Measurements from ENCODE around the gene B3GALT2.
"Not testable (repeated sequence)": the region's sequence is repeated elsewhere in the genome, so short reads cannot be mapped to it uniquely, and the experiment has no call there.

The B3GALT2 gene

DNA sequence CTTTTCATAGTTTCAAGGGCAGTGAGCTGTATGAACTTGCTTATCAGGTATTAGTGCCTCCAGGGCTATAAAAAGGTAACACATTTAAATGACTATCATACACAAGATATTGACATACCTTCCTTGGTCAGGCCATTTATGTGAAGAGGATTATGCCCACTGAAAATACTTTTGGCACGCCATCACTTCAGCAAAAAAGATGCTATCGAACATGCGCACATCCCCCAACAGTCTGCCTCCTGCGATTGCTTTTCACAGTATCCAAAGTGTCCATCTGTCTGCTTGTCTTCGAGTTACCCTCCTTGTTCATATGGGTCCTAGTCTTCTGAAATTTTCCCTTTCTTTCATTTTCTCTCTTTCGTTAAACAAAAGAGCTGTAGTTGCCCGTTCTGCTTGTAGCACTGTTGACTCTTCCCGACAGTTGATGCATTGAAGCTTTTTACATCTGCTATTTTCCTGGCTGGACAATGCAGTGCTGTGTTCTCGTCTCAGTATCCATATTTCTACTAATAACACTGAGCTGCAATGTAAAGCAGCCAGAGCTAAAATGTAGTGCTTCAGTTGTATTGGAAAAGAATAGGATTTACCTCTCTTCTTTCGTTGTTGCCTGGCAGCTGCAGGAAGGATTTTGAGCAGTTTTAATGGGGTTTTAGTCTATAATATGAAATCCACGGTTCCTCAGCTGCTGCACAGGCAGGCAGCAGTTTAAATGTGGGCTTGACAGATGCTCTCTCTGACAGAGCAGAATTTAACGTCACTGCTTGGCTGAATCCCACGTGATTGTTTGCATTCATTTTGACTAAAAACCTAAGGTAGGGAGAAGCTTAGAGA is at the start of gene B3GALT2:
TSS of gene B3GALT2 (minus strand) at position 713 of the 831 bp plus-strand sequence. CDS start 5,051 bp downstream, outside the sequence.
- peak in 1 of 2 experiments; percentile 24 for DNase-seq (ENCODE audit: low read depth in 2 of 2)

DNA sequence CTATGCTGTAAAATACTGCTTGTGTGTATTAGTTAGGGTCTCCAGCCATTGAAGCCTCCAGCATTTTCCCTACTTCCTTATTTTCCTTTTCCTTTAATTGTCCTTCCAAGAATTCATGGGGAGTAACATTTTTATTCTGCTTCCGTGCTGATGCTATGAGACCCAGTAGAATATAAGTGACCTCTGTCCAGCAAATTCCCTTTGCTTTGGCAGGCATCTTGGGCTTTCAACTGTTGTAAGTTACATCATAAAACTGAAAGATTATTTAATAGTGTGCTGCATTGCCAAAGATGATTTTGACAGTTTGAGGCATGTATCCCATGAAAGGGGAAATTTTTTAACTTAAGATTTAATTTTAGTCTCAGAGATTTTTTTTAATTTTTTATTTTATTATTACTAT is 48.1 kb upstream of the B3GALT2 start:
- no peak for DNase-seq (ENCODE audit: low read depth in 2 of 2)

GRCh38 chr1:193231146-193231545 is 44.7 kb upstream of the B3GALT2 start:
- DNase-seq (ENCODE audit: low read depth in 2 of 2), result not testable (repeated sequence)

DNA sequence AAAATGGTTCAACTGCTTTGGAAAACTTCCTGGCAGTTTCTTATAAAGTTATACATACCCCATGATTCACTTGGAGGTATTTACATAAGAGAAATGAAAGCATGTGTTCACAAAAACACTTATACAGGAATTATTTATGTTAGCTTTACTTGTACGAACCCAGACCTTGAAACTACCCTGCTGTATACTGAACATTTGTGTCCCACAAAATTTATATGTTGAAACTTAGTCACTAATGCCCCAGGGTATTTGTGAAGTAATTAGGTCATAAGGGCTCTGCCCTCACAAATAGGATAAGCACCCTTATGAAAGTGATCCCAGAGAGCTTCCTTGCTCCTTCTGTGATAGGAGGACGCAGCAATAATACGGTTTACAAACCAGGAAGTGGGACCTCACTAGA is 42.7 kb upstream of the B3GALT2 start:
- no peak for DNase-seq (ENCODE audit: low read depth in 2 of 2)

- DNase-seq (ENCODE audit: low read depth in 2 of 2), result no peak
These were observed 35.7 kb upstream of the B3GALT2 start for GRCh38 chr1:193222056-193222615.

DNA sequence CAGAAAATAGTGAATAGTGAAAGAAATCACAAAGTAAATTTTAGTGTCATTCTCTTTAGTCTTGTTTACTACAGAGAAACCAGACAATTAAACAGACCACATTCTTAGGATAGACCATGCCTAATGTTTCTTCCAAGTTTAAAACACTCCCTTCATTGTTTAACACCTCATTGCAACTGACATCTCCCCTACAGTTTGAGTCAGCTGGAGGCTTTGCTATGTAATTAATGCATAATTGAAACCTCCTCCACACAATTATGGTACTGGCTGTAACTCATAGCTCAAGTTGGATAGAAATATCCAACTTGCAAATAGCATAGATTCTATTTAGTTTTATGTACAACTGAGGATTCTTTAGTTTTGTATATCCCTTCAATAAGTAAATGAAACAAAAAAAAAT is 35.2 kb upstream of the B3GALT2 start:
- DNase-seq (ENCODE audit: low read depth in 2 of 2), result no peak

DNA sequence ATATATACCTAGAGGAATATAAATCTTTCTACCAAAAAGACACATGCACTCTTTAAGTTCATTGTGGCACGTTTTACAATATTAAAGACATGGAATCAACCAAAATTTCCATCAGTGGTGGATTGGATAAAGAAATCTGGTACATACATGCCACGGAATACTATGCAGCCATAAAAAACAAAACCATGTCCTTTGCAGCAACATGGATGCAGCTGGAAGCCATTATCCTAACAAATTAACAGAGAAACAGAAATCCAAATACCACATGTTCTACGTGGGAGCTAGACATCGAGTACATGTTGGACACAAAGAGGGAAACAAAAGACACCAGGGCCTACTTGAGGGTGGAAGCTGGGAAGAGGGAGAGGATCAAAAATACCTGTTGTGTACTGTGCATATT is 33.0 kb upstream of the B3GALT2 start:
- DNase-seq (ENCODE audit: low read depth in 2 of 2), result no peak

GRCh38 chr1:193216920-193217319 is 30.5 kb upstream of the B3GALT2 start:
- no peak for DNase-seq (ENCODE audit: low read depth in 2 of 2)

- no peak for DNase-seq (ENCODE audit: low read depth in 2 of 2)
These were observed 27.6 kb upstream of the B3GALT2 start for GRCh38 chr1:193213998-193214397.

DNA sequence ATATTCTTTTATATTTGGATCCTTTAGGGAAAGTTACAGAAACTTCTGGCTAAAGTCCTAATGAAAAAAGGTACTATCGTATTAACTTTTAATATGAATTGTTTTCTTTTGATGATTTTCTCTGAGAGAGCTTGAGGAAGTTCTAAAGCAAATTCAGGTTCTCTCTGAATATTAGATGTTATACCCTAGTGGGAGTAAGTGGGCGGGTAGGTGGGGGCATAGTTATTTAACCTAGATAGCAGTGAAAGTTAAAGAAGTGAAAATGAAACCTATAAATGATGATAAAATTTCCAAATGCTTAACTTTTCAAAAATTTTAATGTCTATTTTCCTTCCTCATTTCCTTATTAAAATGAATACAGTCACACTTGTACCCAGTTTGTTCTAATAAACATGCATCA is 26.2 kb upstream of the B3GALT2 start:
- no peak for DNase-seq (ENCODE audit: low read depth in 2 of 2)

- DNase-seq (ENCODE audit: low read depth in 2 of 2), result peak; percentile 24 to 30
These were observed 25.1 kb upstream of the B3GALT2 start for GRCh38 chr1:193211539-193211938.

DNA sequence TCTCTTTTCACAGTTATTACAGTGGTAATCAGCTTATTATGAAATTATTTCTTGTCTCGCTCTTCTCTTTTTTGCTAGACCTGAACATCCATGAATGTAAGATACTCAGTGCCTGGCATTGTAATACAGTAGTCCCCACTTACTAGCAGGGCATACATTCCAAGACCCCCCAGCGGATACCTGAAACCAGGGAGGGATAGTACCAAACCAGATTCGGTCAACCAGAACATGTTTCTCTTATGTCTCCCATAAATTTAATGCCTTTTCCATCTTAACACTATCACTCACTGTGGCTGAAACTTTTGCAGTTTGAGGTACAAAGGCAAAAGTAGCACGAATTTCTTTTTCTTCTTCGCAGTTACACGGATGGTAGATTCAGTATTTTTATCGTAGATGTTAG is 24.6 kb upstream of the B3GALT2 start:
- no peak for DNase-seq (ENCODE audit: low read depth in 2 of 2)

GRCh38 chr1:193201021-193201420 is 14.6 kb upstream of the B3GALT2 start:
- DNase-seq (ENCODE audit: low read depth in 2 of 2), result no peak

DNA sequence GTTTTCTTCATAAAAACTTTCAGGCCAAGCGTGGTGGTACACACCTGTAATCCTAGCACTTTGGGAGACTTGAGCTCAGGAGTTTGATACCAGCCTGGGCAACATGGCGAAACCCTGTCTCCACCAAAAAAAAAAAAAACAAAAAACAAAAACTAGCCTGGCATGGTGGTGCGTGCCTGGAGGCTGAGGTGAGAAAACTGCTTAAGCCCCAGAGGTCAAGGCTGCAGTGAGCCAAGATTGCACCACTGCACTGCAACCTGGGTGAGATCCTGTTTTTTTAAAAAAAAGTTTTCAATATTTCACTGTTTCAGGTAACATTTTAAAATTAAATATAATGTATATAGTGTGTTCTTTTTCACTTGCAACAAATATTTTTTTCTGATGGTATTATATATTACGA is 13.5 kb upstream of the B3GALT2 start:
- DNase-seq (ENCODE audit: low read depth in 2 of 2), result no peak

DNA sequence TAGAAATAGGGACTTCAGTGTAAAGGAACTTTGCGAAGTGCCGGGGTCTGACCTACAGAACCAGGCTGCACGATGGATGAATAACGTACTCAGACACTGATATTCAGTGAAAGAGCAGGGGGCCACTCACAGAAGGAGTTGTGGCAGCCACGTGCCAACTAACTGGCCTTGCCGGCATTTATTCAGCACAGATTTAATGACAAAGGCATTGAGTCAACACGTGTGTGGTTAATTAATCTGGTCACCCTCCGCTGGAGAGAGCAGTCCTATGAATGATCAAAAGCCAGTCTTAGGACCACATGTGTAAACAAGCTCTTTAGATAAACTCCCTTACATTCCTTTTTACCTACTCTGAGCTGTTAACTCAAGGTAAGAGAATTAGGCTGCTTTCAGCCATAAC is 6.2 kb upstream of the B3GALT2 start:
- no peak for DNase-seq (ENCODE audit: low read depth in 2 of 2)

- no peak for DNase-seq (ENCODE audit: low read depth in 2 of 2)
These were observed 3.8 kb upstream of the B3GALT2 start for GRCh38 chr1:193190096-193190744.

GRCh38 chr1:193189442-193190095 is 3.2 kb upstream of the B3GALT2 start:
- no peak for DNase-seq (ENCODE audit: low read depth in 2 of 2)

DNA sequence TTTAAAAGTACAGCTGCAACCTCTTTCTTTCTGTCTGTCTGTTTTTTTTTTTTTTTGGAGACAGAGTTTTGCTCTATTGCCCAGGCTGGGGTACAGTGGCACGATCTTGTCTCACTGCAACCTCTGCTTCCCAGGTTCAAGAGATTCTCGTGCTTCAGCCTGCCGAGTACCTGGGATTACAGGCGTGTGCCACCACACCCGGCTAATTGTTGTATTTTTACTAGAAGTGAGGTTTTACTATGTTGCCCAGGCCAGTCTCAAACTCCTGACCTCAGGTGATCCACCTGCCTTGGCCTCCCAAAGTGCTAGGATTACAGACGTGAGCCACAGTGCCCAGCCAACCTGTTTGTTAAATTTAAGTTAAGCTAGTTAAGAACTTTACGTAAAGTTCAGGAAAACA is 2.5 kb upstream of the B3GALT2 start:
- DNase-seq (ENCODE audit: low read depth in 2 of 2), result not testable (repeated sequence)

DNA sequence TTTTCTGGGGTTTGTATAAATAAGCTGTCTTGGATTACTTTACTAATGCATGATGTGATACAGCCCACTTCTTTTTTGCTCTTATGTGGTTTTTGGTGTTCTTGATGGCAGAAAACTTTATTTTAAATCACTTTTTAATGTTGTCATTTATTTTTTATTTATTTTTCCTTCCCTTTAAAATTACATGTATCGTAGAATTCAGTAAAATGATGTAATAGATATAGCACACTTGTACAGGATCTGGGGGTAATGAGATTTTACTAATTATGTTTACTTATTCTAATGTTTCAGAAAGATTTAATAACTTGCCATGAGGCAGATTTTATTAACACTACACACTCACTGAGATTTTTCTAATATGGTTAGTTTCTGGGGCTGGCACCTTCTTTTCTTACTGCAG is 701 bp upstream of the B3GALT2 start:
- no peak for DNase-seq (ENCODE audit: low read depth in 2 of 2)

DNA sequence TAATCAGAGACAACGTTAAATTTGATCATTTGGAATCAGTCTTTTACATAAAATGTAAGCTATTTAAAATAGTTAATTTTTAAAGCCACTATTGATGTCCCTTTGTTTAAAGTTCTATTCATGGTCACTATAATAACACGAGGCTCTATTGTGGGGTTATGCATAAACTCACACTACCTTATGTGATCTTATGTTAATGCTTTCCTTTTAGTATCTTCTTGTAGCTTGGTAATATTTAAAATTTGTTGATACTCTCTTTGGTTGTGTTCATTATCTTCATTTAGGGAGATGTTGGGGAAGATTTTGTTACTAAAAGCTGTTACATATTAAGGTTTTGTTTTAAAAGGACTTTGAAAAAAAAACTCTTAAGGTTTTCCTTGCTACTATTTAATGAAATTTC is 1.2 kb downstream of the B3GALT2 start:
- DNase-seq (ENCODE audit: low read depth in 2 of 2), result no peak

DNA sequence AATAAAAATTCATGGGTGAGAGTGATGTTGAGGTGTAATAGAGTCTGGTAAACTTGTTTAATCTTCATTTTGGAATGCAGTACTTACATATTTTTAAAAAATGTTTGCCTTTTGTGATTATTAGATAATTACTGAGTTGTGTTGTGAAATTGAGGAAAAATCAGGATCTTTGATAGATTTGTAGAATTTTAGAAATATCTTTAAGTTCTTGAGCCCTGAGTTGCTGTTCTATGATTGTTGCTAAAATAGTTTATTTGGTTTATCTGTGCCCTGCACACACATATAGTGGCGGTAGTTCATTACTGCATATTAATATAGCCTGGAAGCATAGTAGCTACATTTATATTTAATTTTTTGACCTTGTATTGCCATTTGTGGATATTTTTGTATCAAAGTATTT is 1.6 kb downstream of the B3GALT2 start:
- DNase-seq (ENCODE audit: low read depth in 2 of 2), result no peak

- peak in 1 of 2 experiments; percentile 33 for DNase-seq (ENCODE audit: low read depth in 2 of 2)
These were observed 3.3 kb downstream of the B3GALT2 start for GRCh38 chr1:193183019-193183627.
